Measurements from ENCODE around the gene CBX8. TPM values are rescaled to one million over a fixed set of nuclear protein-coding genes. Genes with fewer than 3 reads are reported as not detected.
"Not testable (repeated sequence)": the region's sequence is repeated elsewhere in the genome, so short reads cannot be mapped to it uniquely, and the experiment has no call there.

CBX8 gene
- total RNA-seq, 2 experiments from 2014 or later: 6.8 to 8.6 TPM

DNA sequence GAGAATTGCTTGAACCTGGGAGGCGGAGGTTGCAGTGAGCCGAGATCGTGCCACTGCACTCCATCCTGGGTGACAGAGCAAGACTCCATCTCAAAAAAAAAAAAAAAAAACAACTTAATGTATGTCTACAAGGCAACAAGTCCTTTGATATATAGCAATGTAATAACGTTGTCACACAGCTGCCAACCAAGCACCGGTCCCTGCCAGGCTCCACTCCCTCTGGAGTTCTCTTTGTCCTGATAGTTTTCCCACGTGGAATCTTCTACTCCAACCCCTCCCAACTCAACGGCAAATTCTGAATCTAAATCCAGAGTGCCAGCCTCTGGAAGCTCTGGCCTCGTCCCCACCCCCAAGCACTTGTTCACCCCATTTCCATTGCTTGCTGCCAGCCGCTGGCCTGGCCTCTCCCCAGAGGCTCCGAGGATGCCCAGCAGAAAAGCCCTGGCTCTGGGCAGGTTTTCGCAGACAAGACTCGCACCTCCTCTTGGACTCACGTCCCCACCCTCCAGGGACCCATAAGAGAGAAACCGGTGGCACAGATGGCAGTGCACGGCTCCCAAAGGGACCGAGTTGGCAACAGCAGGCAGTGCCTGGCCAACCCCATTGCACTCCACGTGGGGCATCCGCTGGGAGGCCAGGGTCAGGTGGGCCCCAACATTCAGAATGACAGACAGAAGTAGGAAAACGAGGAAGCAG is 34.8 kb downstream of the CBX8 start:
- H3K27me3 Mint-ChIP-seq: peaks cover 9% of the 10 kb centered on the region
- ATAC-seq: no peak
- CTCF ChIA-PET: interaction anchor here (0.8 kb wide), 1 partner anchor 34 kb away, joined by 3 read pairs; no protein-coding TSS in a partner anchor
- H3K4me3 Mint-ChIP-seq: no peak overlapping the region
- no peaks in the 10 kb centered on the region for H3K9me3 Mint-ChIP-seq (ENCODE audit: low read depth)
- no peak overlapping the region for H3K27ac Mint-ChIP-seq
- H3K4me1 Mint-ChIP-seq: peaks cover 1% of the 10 kb centered on the region
- no peaks in the 10 kb centered on the region for H3K36me3 Mint-ChIP-seq
- no peak for DNase-seq

DNA sequence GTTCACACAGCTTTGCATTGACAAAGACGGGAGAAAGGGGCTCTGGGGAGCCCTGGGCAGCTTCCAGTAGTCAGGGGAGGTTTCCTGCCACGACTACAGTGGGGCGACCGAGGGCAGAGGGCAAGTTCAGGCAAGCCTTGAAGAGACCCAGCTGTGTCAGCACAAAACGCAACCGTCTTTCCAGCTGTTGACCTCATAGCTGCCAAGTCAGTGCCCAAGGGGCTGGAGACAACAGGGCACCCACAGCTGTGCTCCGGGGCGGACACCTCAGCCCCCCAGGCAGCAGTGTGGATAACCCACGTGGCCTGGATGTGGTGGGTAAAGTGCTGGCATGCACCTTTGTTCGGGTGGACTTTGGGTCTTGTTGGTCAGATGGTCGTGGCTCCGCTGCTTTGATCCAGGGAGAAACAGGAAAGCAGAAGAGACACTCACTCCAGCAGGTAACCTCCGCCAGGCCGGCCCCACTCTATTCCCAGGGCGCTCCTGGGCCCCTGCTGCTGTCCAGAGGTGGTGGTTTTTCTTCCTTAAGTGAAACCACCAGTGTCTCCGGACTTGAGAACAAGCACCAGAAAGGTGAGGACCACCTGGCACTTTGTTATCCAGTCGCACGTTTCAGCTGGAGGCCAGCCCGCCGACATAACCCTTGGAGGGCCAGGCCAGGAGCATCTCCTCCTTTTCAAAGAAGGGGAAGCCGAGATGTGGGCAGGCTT is 36.5 kb downstream of the CBX8 start:
- H3K27ac Mint-ChIP-seq: no peak overlapping the region
- peaks cover 1% of the 10 kb centered on the region for H3K4me1 Mint-ChIP-seq
- H3K4me3 Mint-ChIP-seq: no peak overlapping the region
- no peaks in the 10 kb centered on the region for H3K36me3 Mint-ChIP-seq
- no peaks in the 10 kb centered on the region for H3K9me3 Mint-ChIP-seq (ENCODE audit: low read depth)
- DNase-seq (no peak), ATAC-seq (no peak)
- CTCF ChIA-PET: interaction anchor here (1.3 to 3.3 kb wide), 2 partner anchors 15 to 218 kb away, joined by 3 to 11 read pairs; no protein-coding TSS in a partner anchor
- H3K27me3 Mint-ChIP-seq: peaks cover 6% of the 10 kb centered on the region

DNA sequence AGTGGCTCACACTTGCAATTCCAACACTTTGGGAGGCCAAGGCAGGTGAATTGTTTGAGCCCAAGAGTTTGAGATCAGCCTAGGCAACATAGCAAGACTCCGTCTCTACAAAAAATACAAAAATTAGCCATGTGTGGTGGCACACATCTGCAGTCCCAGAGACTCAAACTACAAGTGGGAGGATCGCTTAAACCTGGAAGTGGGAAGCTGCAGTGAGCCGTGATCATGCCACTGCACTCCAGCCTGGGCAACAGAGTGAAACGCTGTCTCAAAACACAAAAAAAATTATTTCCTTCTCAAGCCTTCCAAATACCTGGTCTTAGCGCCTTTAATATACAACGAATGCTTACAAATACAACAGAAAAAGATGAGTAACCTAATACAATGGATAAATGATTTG is 38.6 kb downstream of the CBX8 start:
- Mint-ChIP-seq H3K9me3 (ENCODE audit: low read depth) (no peaks in the 10 kb centered on the region), H3K4me3 (no peak overlapping the region), H3K27me3 (peaks cover 7% of the 10 kb centered on the region), H3K4me1 (peaks cover 1% of the 10 kb centered on the region), H3K27ac (no peak overlapping the region), H3K36me3 (no peaks in the 10 kb centered on the region)
- ATAC-seq (no peak), DNase-seq (no peak)
- CTCF ChIA-PET: interaction anchor here (3.3 kb wide), 1 partner anchor 13 kb away, joined by 11 read pairs; no protein-coding TSS in a partner anchor

DNA sequence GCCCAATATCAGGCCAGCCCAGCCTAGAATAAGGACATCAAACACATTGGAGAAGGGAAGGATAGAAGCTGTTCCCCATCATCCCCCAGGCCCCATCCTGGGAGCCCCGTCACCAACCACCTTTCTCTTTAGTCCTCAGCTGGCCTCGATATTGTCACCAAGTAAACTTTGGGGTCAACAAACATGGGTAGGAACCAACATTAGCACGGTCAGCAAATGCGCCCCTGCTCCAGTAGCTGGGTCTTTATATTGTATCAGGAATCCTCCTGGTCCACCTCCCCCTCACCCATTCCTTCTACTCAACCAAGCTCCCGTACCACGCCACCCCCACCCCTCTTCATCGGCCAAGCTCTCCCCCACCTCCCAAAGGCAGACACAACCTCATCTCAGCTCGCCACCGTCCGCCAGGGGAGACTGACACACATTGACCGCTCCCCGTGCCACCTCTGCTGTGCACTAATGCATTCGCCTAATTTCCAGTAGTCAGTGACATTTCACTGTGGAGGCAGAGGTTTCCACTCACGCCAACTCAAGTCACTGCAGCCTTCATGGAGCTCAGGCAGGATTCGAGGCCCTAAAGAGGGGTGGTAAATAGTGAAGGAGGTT is 39.6 kb downstream of the CBX8 start:
- H3K27ac Mint-ChIP-seq: no peak overlapping the region
- no peak for DNase-seq
- CTCF ChIA-PET: interaction anchor here (1.6 to 3.3 kb wide), 2 partner anchors 11 to 14 kb away, joined by 5 to 11 read pairs; no protein-coding TSS in a partner anchor
- H3K4me3 Mint-ChIP-seq: no peak overlapping the region
- no peak for ATAC-seq
- peaks cover 9% of the 10 kb centered on the region for H3K27me3 Mint-ChIP-seq
- H3K9me3 Mint-ChIP-seq (ENCODE audit: low read depth): no peaks in the 10 kb centered on the region
- peaks cover 1% of the 10 kb centered on the region for H3K4me1 Mint-ChIP-seq
- no peaks in the 10 kb centered on the region for H3K36me3 Mint-ChIP-seq

GRCh38 chr17:79755591-79755990 is 41.3 kb downstream of the CBX8 start:
- no peak overlapping the region for H3K4me3 Mint-ChIP-seq
- H3K9me3 Mint-ChIP-seq (ENCODE audit: low read depth): no peaks in the 10 kb centered on the region
- H3K36me3 Mint-ChIP-seq: no peaks in the 10 kb centered on the region
- H3K27me3 Mint-ChIP-seq: peaks cover 26% of the 10 kb centered on the region
- DNase-seq (no peak), ATAC-seq (no peak)
- CTCF ChIA-PET: no interaction called here
- no peak overlapping the region for H3K27ac Mint-ChIP-seq
- H3K4me1 Mint-ChIP-seq: peaks cover 1% of the 10 kb centered on the region

GRCh38 chr17:79754903-79755302 is 42.0 kb downstream of the CBX8 start:
- H3K27me3 Mint-ChIP-seq: peaks cover 28% of the 10 kb centered on the region
- H3K27ac Mint-ChIP-seq; H3K9me3 Mint-ChIP-seq (ENCODE audit: low read depth); ATAC-seq; CTCF ChIA-PET; H3K4me1 Mint-ChIP-seq; DNase-seq; H3K4me3 Mint-ChIP-seq; H3K36me3 Mint-ChIP-seq: not testable (repeated sequence)

- no peak overlapping the region for H3K27ac Mint-ChIP-seq
- H3K9me3 Mint-ChIP-seq (ENCODE audit: low read depth): no peaks in the 10 kb centered on the region
- no peak for ATAC-seq
- no peaks in the 10 kb centered on the region for H3K36me3 Mint-ChIP-seq
- no peaks in the 10 kb centered on the region for H3K4me1 Mint-ChIP-seq
- DNase-seq: no peak
- peaks cover 34% of the 10 kb centered on the region for H3K27me3 Mint-ChIP-seq
- no peak overlapping the region for H3K4me3 Mint-ChIP-seq
- CTCF ChIA-PET: no interaction called here
Measured at GRCh38 chr17:79754370-79754769, 42.5 kb downstream of the CBX8 start.

DNA sequence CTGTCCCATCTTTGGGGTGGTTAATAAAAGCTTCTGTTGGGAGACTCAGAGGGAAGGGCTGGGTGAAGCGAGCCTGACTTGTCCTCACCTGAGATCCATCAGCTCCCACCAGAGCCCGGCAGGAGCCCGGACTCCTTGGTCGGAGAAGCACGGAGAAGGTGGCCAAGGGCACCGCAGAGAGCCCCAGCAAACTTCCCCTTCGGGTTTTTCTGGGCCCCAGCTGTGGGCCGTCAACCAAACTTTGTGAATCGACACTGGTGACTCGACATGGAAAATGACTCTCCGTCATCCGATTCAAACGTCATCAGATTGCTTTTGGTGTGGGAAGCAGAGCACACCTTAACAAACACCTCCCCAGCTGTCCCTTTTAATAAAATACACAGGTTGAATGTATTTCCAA is 44.7 kb downstream of the CBX8 start:
- Mint-ChIP-seq H3K36me3 (no peaks in the 10 kb centered on the region), H3K9me3 (ENCODE audit: low read depth) (no peaks in the 10 kb centered on the region), H3K4me1 (no peaks in the 10 kb centered on the region), H3K4me3 (no peak overlapping the region), H3K27ac (no peak overlapping the region), H3K27me3 (peaks cover 43% of the 10 kb centered on the region)
- ATAC-seq (no peak), DNase-seq (no peak)
- CTCF ChIA-PET: interaction anchor here (1.2 to 1.5 kb wide), 2 partner anchors 10 kb away, joined by 4 to 6 read pairs; no protein-coding TSS in a partner anchor

- CTCF ChIA-PET: interaction anchor here (1.5 kb wide), 1 partner anchor 9 kb away, joined by 6 read pairs; no protein-coding TSS in a partner anchor
- Mint-ChIP-seq H3K9me3 (ENCODE audit: low read depth) (no peaks in the 10 kb centered on the region), H3K36me3 (no peaks in the 10 kb centered on the region), H3K27me3 (peaks cover 54% of the 10 kb centered on the region), H3K4me1 (peaks cover 2% of the 10 kb centered on the region), H3K27ac (no peak overlapping the region), H3K4me3 (no peak overlapping the region)
- ATAC-seq: no peak
- DNase-seq: no peak
Measured at GRCh38 chr17:79750650-79751545, 46.0 kb downstream of the CBX8 start.

- H3K9me3 Mint-ChIP-seq (ENCODE audit: low read depth): no peaks in the 10 kb centered on the region
- no peak overlapping the region for H3K4me3 Mint-ChIP-seq
- H3K27me3 Mint-ChIP-seq: peaks cover 59% of the 10 kb centered on the region
- CTCF ChIA-PET: interaction anchor here (1.1 to 1.2 kb wide), 2 partner anchors 81 to 86 kb away, joined by 3 read pairs; no protein-coding TSS in a partner anchor
- no peak for DNase-seq
- H3K27ac Mint-ChIP-seq: no peak overlapping the region
- ATAC-seq: no peak
- peaks cover 5% of the 10 kb centered on the region for H3K4me1 Mint-ChIP-seq
- no peaks in the 10 kb centered on the region for H3K36me3 Mint-ChIP-seq
Measured at GRCh38 chr17:79749958-79750357, 46.9 kb downstream of the CBX8 start.

GRCh38 chr17:79749156-79749815 is 47.6 kb downstream of the CBX8 start:
- H3K4me1 Mint-ChIP-seq: peaks cover 5% of the 10 kb centered on the region
- H3K36me3 Mint-ChIP-seq: no peaks in the 10 kb centered on the region
- H3K27me3 Mint-ChIP-seq: peaks cover 60% of the 10 kb centered on the region
- CTCF ChIA-PET: interaction anchor here (1.1 to 1.2 kb wide), 2 partner anchors 81 to 87 kb away, joined by 3 read pairs; no protein-coding TSS in a partner anchor
- no peak overlapping the region for H3K4me3 Mint-ChIP-seq
- DNase-seq (no peak), ATAC-seq (no peak)
- no peaks in the 10 kb centered on the region for H3K9me3 Mint-ChIP-seq (ENCODE audit: low read depth)
- H3K27ac Mint-ChIP-seq: no peak overlapping the region

DNA sequence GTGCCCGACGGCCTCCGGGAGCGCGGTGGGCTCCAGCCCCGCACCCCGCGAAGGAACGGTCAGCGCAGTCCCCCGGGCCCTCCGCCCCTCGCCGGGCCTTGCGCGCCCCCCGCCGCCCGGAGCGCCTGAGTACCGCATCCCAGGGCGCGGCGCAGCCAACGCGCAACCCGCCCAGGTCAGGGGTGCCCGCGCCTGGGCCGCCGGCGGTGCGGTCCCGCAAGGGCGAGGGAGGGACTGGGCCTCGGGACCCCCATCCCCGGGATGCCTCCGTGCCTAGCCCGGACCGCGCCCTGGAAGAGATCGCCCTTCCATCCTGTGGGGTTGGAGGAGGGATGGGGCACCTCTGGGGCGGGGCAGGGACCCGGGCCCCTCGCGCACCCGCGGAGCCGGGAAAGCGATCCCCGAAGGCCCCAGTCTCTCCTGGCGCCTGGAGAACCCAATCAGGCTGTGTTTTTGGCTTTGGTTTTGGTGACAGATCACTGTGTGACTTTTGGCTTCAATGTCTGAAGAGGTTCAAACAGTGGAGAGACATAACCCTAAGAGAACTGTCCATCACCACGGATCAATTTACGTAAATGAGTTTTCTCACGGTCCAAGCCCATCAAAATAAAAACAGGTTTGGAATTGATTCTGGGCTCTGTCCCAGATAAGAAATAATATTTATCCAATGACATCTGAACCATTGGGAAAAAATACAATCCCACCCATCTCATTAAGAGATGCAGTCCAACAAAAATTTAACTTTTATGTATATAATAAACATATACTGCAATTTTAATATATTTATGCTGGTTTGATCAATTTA is 48.4 kb downstream of the CBX8 start:
- CTCF ChIA-PET: no interaction called here
- Mint-ChIP-seq H3K36me3 (no peaks in the 10 kb centered on the region), H3K4me3 (no peak overlapping the region), H3K9me3 (ENCODE audit: low read depth) (no peaks in the 10 kb centered on the region), H3K27me3 (peaks cover 60% of the 10 kb centered on the region), H3K4me1 (peaks cover 5% of the 10 kb centered on the region), H3K27ac (no peak overlapping the region)
- DNase-seq (no peak), ATAC-seq (no peak)

Measured in activated CD8-positive, alpha-beta memory T cell treated with anti-CD3 and anti-CD28 coated beads, Interleukin-2, amount 10 ng/mL, durations not matched to agents 7 days and 5 days (primary cell).